22Rv1 (cell line): ENCODE results near the gene NEUROG2.

Experiments used
- ZFX ChIP-seq: fragments of 450-650 bp; IDR thresholded peaks from 2 replicates; pipeline ENCODE4 v1.6.1; 2017; ENCODE audit warnings: antibody characterized with exemption, borderline replicate concordance
- TF ChIP-seq, protein P1 (sequence below): fragments of 450-650 bp; IDR thresholded peaks from 2 replicates; pipeline ENCODE4 v1.5.1; 2017; ENCODE audit warnings: mild to moderate bottlenecking

DNA sequence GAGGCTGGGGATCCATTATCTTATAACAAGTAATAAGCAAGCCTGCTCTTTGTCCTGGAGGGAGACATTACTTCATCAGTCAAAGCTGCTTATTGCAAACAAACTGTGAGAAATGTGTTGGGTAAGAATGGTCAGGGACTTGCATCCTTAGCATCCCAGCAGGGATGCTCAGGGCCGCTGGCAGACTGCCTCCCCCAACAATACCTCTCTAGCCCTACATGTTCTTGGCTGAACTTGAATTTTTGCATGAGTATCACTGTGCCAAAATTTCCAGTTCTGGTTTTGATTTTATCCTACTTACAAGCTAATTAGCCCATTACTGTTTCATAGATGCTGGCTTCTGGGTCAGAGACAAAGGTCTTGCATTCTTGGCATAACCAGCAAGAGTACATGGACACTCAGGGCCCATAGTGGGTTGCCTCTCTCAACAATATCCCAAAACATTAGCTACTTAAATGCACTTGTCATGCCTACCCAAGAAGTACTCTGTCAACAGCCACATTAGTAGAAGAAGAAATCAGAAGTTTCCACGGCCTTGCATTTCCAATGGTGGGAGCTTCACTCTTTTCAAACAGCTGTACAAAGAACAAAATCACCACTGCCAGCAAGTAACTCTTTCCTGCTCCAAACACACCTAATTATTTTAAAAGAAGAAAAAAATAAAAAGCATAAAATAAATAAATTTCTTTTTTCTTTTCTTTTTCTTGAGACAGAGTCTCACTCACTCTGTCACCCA is 41.9 kb upstream of the NEUROG2 start:
- TF ChIP-seq, protein P1, sequence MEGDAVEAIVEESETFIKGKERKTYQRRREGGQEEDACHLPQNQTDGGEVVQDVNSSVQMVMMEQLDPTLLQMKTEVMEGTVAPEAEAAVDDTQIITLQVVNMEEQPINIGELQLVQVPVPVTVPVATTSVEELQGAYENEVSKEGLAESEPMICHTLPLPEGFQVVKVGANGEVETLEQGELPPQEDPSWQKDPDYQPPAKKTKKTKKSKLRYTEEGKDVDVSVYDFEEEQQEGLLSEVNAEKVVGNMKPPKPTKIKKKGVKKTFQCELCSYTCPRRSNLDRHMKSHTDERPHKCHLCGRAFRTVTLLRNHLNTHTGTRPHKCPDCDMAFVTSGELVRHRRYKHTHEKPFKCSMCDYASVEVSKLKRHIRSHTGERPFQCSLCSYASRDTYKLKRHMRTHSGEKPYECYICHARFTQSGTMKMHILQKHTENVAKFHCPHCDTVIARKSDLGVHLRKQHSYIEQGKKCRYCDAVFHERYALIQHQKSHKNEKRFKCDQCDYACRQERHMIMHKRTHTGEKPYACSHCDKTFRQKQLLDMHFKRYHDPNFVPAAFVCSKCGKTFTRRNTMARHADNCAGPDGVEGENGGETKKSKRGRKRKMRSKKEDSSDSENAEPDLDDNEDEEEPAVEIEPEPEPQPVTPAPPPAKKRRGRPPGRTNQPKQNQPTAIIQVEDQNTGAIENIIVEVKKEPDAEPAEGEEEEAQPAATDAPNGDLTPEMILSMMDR: no peak
- TF ChIP-seq ZFX: no peak
